NCI-H524 (cell line): ENCODE results near the gene MS4A10.

ENCODE experiments used
- DNase-seq, 2 experiments: peaks; one replicate each; lab custom pipeline; 2025; lab: John Stamatoyannopoulos, UW

The MS4A10 gene

GRCh38 chr11:60849641-60850520, 64.7 kb downstream of the MS4A10 start:
- DNase-seq, result no peak
